HEK293T (cell line): ENCODE data around the gene EDN2.

Experiments used
- CTCF ChIA-PET: fragments of 350-600 bp; formaldehyde crosslinking; extraction: SDS; loops from one replicate; lab custom pipeline; 2021; ENCODE audit warnings: antibody characterized with exemption, inconsistent platforms; lab: Yijun Ruan, JAX
- POLR2A ChIA-PET: fragments of 350-600 bp; formaldehyde crosslinking; extraction: SDS; loops from one replicate; lab custom pipeline; 2020; ENCODE audit warnings: antibody characterized with exemption, inconsistent platforms; lab: Yijun Ruan, JAX
- DNase-seq: peaks from one replicate; pipeline ENCODE4 v3.0.0; 2012; ENCODE audit warnings: mixed read lengths; ENCODE audit errors: extremely low spot score
- ARNT ChIP-seq: fragments of 450-650 bp; IDR thresholded peaks from 2 replicates; pipeline ENCODE4 v1.6.1; 2017; ENCODE audit warnings: mild to moderate bottlenecking
- BHLHE40 ChIP-seq: fragments of 450-650 bp; IDR thresholded peaks from 2 replicates; pipeline ENCODE4 v1.6.1; 2016; ENCODE audit warnings: mild to moderate bottlenecking, moderate library complexity, borderline replicate concordance
- CTBP1 ChIP-seq: fragments of 450-650 bp; IDR thresholded peaks from 2 replicates; pipeline ENCODE4 v1.6.1; 2016; ENCODE audit warnings: borderline replicate concordance
- ELF4 ChIP-seq: fragments of 450-650 bp; IDR thresholded peaks from 2 replicates; pipeline ENCODE4 v1.6.1; 2017; ENCODE audit warnings: antibody characterized with exemption
- FOXA1 ChIP-seq: fragments of 450-650 bp; IDR thresholded peaks from 2 replicates; pipeline ENCODE4 v1.6.1; 2016; ENCODE audit warnings: mild to moderate bottlenecking
- FOXK2 ChIP-seq: fragments of 450-650 bp; IDR thresholded peaks from 2 replicates; pipeline ENCODE4 v1.6.1; 2016; ENCODE audit warnings: mild to moderate bottlenecking
- FOXM1 ChIP-seq: fragments of 450-650 bp; IDR thresholded peaks from 2 replicates; pipeline ENCODE4 v1.6.1; 2017; ENCODE audit warnings: mild to moderate bottlenecking, borderline replicate concordance
- HDGF ChIP-seq: fragments of 450-650 bp; IDR thresholded peaks from 2 replicates; pipeline ENCODE4 v1.6.1; 2017; ENCODE audit warnings: antibody characterized with exemption, borderline replicate concordance
- L3MBTL2 ChIP-seq: fragments of 450-650 bp; conservative IDR thresholded peaks from 2 replicates; pipeline ENCODE4 v1.6.1; 2016; ENCODE audit warnings: mild to moderate bottlenecking
- LEF1 ChIP-seq: fragments of 450-650 bp; IDR thresholded peaks from 2 replicates; pipeline ENCODE4 v1.6.1; 2017; ENCODE audit warnings: mild to moderate bottlenecking, borderline replicate concordance
- NFRKB ChIP-seq: fragments of 450-650 bp; IDR thresholded peaks from 2 replicates; pipeline ENCODE4 v1.6.1; 2016; ENCODE audit warnings: mild to moderate bottlenecking, moderate library complexity
- PKNOX1 ChIP-seq: fragments of 450-650 bp; IDR thresholded peaks from 2 replicates; pipeline ENCODE4 v1.6.1; 2016
- SP1 ChIP-seq: fragments of 450-650 bp; IDR thresholded peaks from 2 replicates; pipeline ENCODE4 v1.6.1; 2017
- SUZ12 ChIP-seq: fragments of 450-650 bp; IDR thresholded peaks from 2 replicates; pipeline ENCODE4 v1.6.1; 2016; ENCODE audit warnings: mild to moderate bottlenecking
- TARDBP ChIP-seq: fragments of 450-650 bp; IDR thresholded peaks from 2 replicates; pipeline ENCODE4 v1.6.1; 2016
- ZNF384 ChIP-seq: fragments of 450-650 bp; IDR thresholded peaks from 2 replicates; pipeline ENCODE4 v1.6.1; 2016

EDN2 gene

DNA sequence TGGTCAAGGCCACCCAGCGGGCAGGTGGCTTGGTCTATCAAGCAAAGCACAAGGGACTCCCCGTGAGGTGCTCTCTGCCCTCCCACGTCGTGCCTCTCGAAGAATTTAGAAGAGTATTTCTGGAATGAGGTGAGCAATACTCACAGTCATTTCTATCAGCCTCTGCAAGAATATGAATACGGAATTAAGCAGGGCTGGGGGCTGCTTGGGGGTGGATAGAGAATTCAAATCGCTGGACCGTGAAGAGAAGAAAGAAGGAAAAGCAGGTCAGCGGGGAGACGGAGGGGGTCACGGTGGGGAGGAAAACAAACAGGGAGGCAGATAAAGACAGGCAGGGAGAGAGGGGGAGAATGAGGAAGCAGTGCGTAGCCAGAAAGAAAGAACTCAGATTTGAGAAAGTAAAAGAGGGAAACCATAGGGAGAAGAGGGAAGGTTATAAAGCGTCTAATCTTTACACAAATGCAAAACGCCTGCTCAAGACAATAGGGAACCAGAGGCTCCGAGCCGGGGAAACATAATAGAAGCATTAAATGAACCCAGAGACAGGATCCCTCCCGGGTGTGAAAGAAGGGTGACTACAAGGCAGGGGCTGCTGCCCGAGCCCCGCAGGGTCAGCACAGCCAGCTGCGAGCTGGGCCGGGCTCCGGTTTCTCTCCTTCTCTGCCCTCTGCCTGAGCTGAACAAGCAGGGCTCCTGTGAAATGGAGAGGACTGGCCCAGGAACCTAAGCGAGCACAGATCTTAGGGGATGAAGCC, 2.1 kb upstream of the EDN2 start:
- ChIA-PET POLR2A (no interaction called here), CTCF (interaction anchor here (0.6 kb wide), 1 partner anchor 92 kb away, joined by 4 read pairs; no protein-coding TSS in a partner anchor)
- DNase-seq = no peak
- no peak for TF ChIP-seq BHLHE40
- TF ChIP-seq LEF1 = no peak
- TF ChIP-seq PKNOX1 = no peak
- no peak for TF ChIP-seq FOXA1
- no peak for TF ChIP-seq CTBP1
- no peak for TF ChIP-seq NFRKB
- TF ChIP-seq L3MBTL2 = no peak
- no peak for TF ChIP-seq HDGF
- no peak for TF ChIP-seq ZNF384

DNA sequence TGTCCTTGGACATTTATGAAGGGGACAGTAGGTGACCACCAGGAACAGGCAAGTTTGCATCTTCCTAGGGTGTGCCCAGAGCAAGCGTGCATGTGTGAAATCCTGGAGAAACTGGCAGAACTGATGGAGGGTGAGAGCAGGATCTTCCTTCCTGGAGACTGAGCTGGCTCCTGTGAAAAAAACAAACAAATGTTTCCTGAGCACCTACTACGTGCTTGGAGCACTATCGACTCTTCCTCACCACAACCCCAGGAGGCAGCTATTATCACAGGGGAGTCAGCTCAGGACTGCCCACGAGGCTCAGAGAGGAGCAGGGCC, 1.5 kb upstream of the EDN2 start:
- DNase-seq = no peak
- ChIA-PET CTCF (interaction anchor here (1.2 kb wide), 1 partner anchor 30 kb away, joined by 4 read pairs; no protein-coding TSS in a partner anchor), POLR2A (no interaction called here)
- TF ChIP-seq ARNT (no peak), NFRKB (no peak), FOXA1 (no peak), CTBP1 (no peak), ELF4 (no peak), L3MBTL2 (no peak), ZNF384 (no peak), BHLHE40 (no peak), HDGF (no peak), FOXK2 (no peak), SP1 (no peak), TARDBP (no peak), FOXM1 (no peak), LEF1 (no peak), PKNOX1 (no peak), SUZ12 (no peak)

DNA sequence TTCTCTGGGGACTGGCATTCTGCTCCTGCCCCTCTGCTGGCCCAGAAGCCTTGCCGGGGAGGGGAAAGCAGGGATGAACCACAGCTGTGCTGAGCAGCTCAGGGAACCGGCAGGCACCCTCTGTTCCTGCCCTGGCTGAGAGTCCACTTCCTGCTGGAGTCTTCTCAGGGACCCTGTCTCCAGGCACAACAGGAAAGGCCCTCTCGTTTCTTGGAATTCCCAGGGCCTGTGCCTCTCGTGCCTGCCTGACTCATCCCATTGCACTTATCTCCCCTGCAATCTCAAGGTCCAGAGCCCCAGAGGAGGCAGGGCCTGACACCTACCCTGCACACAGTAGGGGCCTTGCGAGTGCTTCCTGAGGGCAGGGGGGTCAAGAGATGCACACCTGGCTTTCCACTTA, 1.1 kb upstream of the EDN2 start:
- TF ChIP-seq SUZ12 (no peak), FOXK2 (no peak), PKNOX1 (no peak), FOXA1 (no peak), HDGF (no peak), NFRKB (no peak), ARNT (no peak), SP1 (no peak), ELF4 (no peak), L3MBTL2 (no peak), BHLHE40 (no peak), ZNF384 (no peak), FOXM1 (no peak), LEF1 (no peak)
- POLR2A ChIA-PET = no interaction called here
- DNase-seq = no peak
- CTCF ChIA-PET = interaction anchor here (1.2 kb wide), 1 partner anchor 31 kb away, joined by 4 read pairs; no protein-coding TSS in a partner anchor

GRCh38 chr1:41483960-41484401, 502 bp downstream of the EDN2 start:
- ChIA-PET POLR2A (interaction anchor here (1.2 kb wide), 1 partner anchor 13 kb away, joined by 3 read pairs; no protein-coding TSS in a partner anchor), CTCF (interaction anchor here (2.4 kb wide), 1 partner anchor 8 kb away, joined by 10 read pairs; no protein-coding TSS in a partner anchor)
- DNase-seq = no peak
- TF ChIP-seq PKNOX1 = no peak
- TF ChIP-seq FOXA1 = no peak
- no peak for TF ChIP-seq L3MBTL2
- TF ChIP-seq ELF4 = no peak
- no peak for TF ChIP-seq TARDBP
- TF ChIP-seq HDGF = no peak
- TF ChIP-seq ARNT = no peak
- TF ChIP-seq SP1 = no peak

DNA sequence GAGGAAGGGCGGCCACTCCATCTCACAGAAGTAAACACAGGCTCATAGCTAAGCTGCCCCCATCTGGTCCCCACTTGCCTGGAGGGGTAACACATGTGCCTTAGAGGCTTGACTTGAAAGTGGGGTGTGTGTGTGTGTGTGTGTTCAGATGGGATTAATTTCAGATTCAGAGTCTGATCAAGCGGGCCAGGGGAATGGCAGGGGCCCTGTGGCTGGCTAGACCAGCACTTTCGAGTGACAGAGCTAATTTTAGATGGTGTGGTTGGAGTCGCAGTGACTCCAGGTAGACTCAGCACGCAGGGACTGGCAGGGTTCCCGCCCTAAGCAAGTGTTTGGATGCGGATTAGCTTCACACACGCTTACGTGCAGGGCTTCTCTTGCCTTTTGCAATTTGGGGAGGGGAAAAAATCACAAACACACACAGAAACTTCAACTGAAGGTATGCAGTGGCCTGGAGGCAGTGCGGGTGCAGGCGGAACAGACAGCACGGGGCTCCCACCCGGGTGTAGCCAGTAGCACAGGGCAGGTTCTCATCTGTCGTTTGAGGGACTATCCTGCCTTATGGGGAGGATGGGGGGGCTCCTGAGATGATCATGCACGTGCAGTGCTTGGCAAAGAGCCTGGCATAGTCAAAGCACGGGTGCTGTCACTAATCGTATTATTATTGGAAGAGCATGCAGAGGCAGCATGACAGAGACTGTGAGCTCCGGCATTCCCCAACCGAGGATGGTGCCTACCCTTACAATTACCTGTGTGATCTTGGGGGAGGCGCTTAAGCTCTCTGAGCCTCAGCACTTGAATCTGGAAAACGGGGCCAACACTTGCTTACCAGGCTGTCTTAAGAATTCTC, 1.3 kb downstream of the EDN2 start:
- CTCF ChIA-PET = interaction anchor here (2.4 kb wide), 1 partner anchor 9 kb away, joined by 10 read pairs; no protein-coding TSS in a partner anchor
- POLR2A ChIA-PET = interaction anchor here (1.2 kb wide), 1 partner anchor 13 kb away, joined by 3 read pairs; no protein-coding TSS in a partner anchor

More for the DNA sequence above, 1.3 kb downstream of the EDN2 start:
- no peak for DNase-seq
- TF ChIP-seq ZNF384 = no peak
- TF ChIP-seq PKNOX1 = no peak
- no peak for TF ChIP-seq FOXK2
- no peak for TF ChIP-seq LEF1
- no peak for TF ChIP-seq SP1
- TF ChIP-seq FOXA1 = no peak
- TF ChIP-seq ARNT = no peak
- TF ChIP-seq BHLHE40 = no peak
- no peak for TF ChIP-seq FOXM1
- TF ChIP-seq CTBP1 = no peak
- no peak for TF ChIP-seq HDGF
- TF ChIP-seq L3MBTL2 = no peak
- no peak for TF ChIP-seq NFRKB
- no peak for TF ChIP-seq SUZ12
- TF ChIP-seq ELF4 = no peak
- no peak for TF ChIP-seq TARDBP
